ENCODE data around the gene CEP120.

Gene CEP120

GRCh38 chr5:123364441-123365155 is 58.6 kb downstream of the CEP120 start:
- no peak overlapping the region for H3K27ac ChIP-seq (replicated peaks)
- H3K27me3 ChIP-seq (ENCODE audit: insufficient read depth, poor library complexity, severe bottlenecking): no peaks in the 10 kb centered on the region
- H3K4me3 ChIP-seq (replicated peaks; ENCODE audit: insufficient read depth, low read length): no peak overlapping the region
- TF ChIP-seq, protein P1, sequence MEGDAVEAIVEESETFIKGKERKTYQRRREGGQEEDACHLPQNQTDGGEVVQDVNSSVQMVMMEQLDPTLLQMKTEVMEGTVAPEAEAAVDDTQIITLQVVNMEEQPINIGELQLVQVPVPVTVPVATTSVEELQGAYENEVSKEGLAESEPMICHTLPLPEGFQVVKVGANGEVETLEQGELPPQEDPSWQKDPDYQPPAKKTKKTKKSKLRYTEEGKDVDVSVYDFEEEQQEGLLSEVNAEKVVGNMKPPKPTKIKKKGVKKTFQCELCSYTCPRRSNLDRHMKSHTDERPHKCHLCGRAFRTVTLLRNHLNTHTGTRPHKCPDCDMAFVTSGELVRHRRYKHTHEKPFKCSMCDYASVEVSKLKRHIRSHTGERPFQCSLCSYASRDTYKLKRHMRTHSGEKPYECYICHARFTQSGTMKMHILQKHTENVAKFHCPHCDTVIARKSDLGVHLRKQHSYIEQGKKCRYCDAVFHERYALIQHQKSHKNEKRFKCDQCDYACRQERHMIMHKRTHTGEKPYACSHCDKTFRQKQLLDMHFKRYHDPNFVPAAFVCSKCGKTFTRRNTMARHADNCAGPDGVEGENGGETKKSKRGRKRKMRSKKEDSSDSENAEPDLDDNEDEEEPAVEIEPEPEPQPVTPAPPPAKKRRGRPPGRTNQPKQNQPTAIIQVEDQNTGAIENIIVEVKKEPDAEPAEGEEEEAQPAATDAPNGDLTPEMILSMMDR (IDR thresholded peaks at IDR 0.05; ENCODE audit: insufficient read depth, low read length): no peak
- TF ChIP-seq REST (IDR thresholded peaks at IDR 0.05; ENCODE audit: insufficient replicate concordance, low read depth) (no peak), GABPA (IDR thresholded peaks at IDR 0.05; ENCODE audit: low read depth) (no peak), SPI1 (IDR thresholded peaks at IDR 0.05; ENCODE audit: borderline replicate concordance, low read depth) (no peak), POLR2AphosphoS5 (IDR thresholded peaks at IDR 0.05; ENCODE audit: low read depth) (no peak)
- no peak for DNase-seq (ENCODE audit: low read depth in 1 of 2, low spot score in 1 of 2)

DNA sequence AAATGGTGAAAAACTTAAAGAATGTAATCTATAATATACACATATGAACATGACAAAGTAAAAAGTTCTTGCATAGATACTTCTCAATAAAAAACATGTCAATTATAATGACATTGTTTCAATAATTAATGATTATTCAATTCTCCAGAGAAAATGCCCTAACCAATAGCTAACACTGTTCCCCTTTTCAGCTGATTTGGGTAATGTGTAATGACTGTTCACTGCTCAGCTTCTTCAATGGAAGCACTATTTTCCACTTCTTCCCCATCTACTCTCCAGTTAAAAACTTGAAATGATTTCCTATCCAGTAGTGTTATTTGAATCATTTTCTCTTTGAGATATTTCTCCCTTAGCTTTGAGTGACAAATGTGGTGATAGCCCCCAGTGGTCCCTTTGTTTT is 62.3 kb downstream of the CEP120 start:
- DNase-seq (ENCODE audit: low read depth in 1 of 2, low spot score in 1 of 2): no peak
- Histone ChIP-seq H3K4me3 (replicated peaks; ENCODE audit: insufficient read depth, low read length) (no peak overlapping the region), H3K27ac (replicated peaks) (no peak overlapping the region), H3K27me3 (ENCODE audit: insufficient read depth, poor library complexity, severe bottlenecking) (no peaks in the 10 kb centered on the region)
- TF ChIP-seq POLR2AphosphoS5 (IDR thresholded peaks at IDR 0.05; ENCODE audit: low read depth): no peak
- TF ChIP-seq GABPA (IDR thresholded peaks at IDR 0.05; ENCODE audit: low read depth): no peak
- TF ChIP-seq REST (IDR thresholded peaks at IDR 0.05; ENCODE audit: insufficient replicate concordance, low read depth): no peak
- TF ChIP-seq, protein P1 (IDR thresholded peaks at IDR 0.05; ENCODE audit: insufficient read depth, low read length): no peak
- TF ChIP-seq SPI1 (IDR thresholded peaks at IDR 0.05; ENCODE audit: borderline replicate concordance, low read depth): no peak

DNA sequence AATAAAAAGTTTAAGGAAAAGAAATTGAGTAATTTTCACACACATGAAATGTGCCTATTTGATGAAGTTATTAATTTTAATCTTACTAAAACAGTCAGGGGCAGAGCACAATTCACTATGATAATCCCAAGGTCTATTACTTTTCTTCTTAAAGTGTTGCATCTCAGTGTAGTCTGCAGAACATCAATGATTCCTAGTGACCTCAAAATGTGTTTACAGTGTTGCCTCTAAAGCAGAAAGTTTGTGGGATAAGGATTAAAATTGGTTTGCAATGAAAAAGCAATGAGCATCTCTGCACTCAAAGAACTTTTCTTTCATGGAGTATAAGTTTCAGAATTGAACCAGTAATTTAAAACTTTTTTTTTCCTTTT is 63.0 kb downstream of the CEP120 start:
- Histone ChIP-seq H3K27ac (replicated peaks) (no peak overlapping the region), H3K4me3 (replicated peaks; ENCODE audit: insufficient read depth, low read length) (no peak overlapping the region), H3K27me3 (ENCODE audit: insufficient read depth, poor library complexity, severe bottlenecking) (no peaks in the 10 kb centered on the region)
- TF ChIP-seq REST (IDR thresholded peaks at IDR 0.05; ENCODE audit: insufficient replicate concordance, low read depth) (no peak), GABPA (IDR thresholded peaks at IDR 0.05; ENCODE audit: low read depth) (no peak), SPI1 (IDR thresholded peaks at IDR 0.05; ENCODE audit: borderline replicate concordance, low read depth) (no peak)
- no peak for DNase-seq (ENCODE audit: low read depth in 1 of 2, low spot score in 1 of 2)

All from HL-60 (cell line).